Measurements from ENCODE around the gene NFATC3. TPM values are rescaled to one million over a fixed set of nuclear protein-coding genes. Genes with fewer than 3 reads are reported as not detected.
"Not testable (repeated sequence)": the region's sequence is repeated elsewhere in the genome, so short reads cannot be mapped to it uniquely, and the experiment has no call there.

NFATC3 gene
- total RNA-seq, 1 donor from 2014 or later = 24.7 TPM

DNA sequence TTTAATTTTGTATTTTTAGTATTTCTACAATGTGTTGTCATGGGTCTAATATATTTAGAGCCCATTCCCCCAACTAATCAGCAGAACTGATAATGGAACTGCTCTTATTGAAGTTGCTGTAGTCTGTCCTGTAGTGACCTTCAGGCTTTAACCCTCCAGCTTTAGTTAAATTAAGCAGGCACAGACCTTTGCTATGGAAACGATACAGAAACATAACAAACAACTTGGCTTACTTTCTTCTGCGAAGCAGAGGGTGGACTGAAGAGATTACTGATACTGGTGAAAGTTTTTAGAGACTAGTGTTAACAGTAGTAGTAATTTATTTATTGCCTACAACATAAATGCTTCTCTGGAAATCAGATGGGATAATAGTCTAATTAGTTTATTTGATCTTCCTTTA is 61.4 kb downstream of the NFATC3 start:
- intact Hi-C loops (cut with micrococcal nuclease) = no loop called here
- no peak for DNase-seq
- peak; percentile 92 for ATAC-seq

DNA sequence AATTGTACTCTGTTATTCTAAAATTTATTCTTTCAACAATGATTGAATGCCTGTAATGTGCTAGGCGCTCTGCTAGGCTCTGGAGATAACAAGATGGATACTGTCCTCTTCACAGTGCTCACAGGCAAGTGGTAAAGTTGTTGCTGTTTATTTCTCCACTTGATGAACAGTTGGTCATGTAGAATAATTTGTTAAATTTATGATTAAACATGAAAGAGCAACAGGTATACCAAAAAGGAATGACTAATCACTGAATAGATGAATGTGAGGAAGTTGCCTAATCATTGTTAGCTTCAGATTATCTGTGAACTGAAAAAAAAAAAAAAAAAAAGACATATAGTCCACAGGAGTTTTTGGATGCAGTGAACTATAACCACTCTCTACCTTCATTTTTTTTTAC is 62.3 kb downstream of the NFATC3 start:
- intact Hi-C loops (cut with micrococcal nuclease) = no loop called here
- ATAC-seq (no peak), DNase-seq (no peak)

DNA sequence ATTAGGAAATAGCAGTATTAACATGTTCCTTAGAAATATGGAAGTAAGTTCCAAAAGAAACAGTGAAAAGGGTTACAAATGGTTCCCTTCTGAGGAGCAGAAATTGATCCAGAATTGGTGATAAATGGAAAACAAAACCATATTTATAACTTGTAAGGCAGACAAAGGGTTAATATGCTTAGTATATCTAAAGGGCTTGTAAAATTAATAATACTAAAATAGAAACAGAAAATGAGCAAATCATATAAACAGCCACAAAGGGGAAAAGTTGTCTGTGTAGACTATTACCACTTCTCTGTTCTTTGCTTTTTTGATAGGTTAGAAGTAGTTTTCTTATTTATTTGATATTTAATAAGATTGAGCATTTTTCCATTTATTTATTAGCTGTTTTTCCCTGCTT is 64.4 kb downstream of the NFATC3 start:
- DNase-seq = no peak
- intact Hi-C loops (cut with micrococcal nuclease) = no loop called here
- ATAC-seq = no peak

DNA sequence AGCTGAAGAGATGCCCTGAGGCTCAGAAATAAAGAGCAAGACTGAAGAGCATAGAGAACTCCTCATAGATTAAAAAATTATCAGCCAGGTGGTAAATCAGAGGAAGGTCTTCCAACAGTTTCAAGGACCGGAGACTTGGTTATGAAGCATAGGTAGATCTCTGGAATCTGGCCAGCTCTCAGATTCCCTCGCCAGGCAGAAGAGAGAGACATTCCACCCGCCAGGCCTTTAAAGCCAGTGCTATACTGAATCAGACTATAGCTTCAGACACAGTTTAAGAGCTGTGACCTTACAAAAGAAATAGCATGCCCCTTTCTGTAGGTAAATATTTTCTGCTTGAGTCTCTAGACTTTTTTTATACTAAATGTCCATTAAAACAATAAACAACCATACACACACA is 70.3 kb downstream of the NFATC3 start:
- DNase-seq (no peak), ATAC-seq (no peak)
- intact Hi-C loops (cut with micrococcal nuclease) = no loop called here

DNA sequence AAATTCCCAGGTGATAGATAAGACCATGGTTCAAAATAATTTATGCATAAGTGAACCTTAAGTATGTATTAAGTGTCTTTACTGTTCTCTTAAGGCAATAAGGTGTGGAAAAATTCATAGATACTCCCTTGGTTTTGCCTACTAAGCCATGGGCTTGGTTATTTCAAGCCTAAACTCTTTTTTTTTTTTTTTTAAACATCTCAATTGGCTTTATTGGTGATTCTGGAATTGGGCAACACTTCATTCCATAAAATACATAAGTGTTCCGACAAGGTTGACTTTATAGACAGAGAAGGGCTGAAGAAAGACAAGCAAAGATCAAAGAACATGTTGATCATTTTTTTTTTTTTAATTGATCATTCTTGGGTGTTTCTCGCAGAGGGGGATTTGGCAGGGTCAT is 77.2 kb downstream of the NFATC3 start:
- intact Hi-C loops (cut with micrococcal nuclease) = no loop called here
- ATAC-seq (no peak), DNase-seq (no peak)

GRCh38 chr16:68163275-68163674 is 78.1 kb downstream of the NFATC3 start:
- ATAC-seq; intact Hi-C loops (cut with micrococcal nuclease); DNase-seq: not testable (repeated sequence)

- ATAC-seq (no peak), DNase-seq (no peak)
- intact Hi-C loops (cut with micrococcal nuclease) = no loop called here
Observed at GRCh38 chr16:68166264-68166663, 81.1 kb downstream of the NFATC3 start.

DNA sequence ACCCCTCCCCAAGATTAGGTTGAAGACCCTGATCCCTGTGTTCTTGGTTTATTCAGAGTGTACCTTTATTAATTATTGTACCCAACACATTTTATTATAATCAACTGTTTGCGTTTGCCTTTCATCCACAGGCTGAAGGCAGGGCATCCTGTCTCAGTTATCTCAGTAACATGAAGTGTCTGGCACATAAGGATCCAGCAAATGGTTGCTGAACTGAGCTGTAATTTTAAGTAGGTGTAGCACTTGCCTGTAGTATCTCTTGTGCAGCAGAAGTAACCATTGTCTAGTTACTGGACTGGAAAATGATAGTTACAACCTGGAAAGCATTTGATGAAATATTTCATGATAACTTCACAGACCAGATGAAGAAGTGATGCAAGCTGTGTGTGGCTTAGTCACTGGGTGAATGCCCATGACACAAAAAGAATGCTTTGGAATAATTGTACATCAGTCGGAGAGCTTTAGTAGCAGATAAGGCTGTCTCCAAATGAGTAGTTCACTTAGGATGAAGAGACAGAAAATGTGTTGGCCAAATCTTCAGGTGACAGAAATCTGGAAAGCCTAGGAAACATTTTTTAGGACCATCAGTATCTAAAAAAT is 94.1 kb downstream of the NFATC3 start:
- intact Hi-C loops (cut with micrococcal nuclease) = no loop called here
- ATAC-seq = peak; percentile 65
- DNase-seq = no peak

DNA sequence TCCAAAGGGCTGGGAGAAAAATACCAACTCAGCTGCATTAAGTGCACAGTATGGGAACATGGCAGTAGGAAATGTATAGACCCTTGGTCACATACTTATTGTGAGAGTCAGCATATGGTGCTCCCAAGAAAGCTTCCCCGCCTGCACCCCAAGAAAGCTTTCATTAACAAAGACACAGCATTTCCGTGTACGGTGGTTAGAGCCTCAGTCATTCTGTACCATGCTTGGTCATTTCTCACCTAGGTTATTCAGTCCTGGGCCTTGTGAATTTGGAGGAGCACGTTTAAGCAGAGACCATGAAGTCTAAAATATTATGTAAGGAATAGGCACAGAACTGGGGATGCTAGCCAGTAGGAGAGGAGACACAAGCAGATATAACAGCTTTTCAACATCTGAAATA is 94.7 kb downstream of the NFATC3 start:
- intact Hi-C loops (cut with micrococcal nuclease) = no loop called here
- DNase-seq (no peak), ATAC-seq (no peak)

- DNase-seq (no peak), ATAC-seq (no peak)
- intact Hi-C loops (cut with micrococcal nuclease) = no loop called here
Observed at GRCh38 chr16:68183046-68183445, 97.9 kb downstream of the NFATC3 start.

GRCh38 chr16:68186877-68187276 is 101.7 kb downstream of the NFATC3 start:
- ATAC-seq (no peak), DNase-seq (no peak)
- intact Hi-C loops (cut with micrococcal nuclease) = no loop called here

DNA sequence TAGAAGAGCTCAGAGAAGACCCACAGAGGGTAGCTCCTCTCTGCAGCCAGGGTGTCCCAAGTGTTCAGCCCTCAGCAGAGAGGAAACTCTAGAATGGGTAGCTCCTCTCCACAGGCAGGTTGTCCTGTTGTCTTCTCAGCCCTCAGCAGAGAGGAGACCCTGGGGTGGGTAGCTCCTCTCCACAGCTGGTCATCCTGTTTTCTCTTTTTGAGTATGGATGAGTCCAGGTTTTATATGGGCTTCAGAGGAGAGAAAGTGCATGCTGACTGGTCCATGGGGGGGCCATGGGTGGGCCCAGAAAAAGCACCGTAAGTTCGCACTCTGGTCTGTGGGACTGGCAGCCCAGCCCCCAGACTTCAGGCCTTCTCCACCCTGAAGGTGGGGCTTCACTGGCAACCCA is 102.3 kb downstream of the NFATC3 start:
- intact Hi-C loops (cut with micrococcal nuclease) = no loop called here
- DNase-seq = no peak
- no peak for ATAC-seq

DNA sequence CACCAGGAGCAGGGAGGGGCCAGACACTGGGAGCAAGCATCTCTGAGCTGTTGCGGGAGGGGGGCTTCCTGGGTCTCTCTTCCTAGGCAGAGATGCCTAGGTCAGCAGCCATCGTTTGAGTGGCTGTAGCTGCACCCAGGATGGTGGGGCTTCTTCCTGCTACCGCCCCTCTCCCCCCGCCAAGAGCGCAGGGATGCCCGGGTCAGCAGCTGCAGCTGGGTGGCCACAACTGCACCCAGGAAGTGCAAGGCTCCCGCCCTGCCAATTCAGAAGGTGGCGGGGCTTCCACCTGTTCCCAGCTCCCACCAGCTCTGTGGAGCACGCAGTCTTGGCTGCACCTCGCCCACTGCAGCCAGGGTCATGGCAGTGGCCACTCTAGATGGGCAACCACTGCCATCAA is 103.0 kb downstream of the NFATC3 start:
- ATAC-seq (no peak), DNase-seq (no peak)
- intact Hi-C loops (cut with micrococcal nuclease) = no loop called here

- intact Hi-C loops (cut with micrococcal nuclease) = no loop called here
- ATAC-seq = no peak
- DNase-seq = no peak
Observed at GRCh38 chr16:68190081-68190480, 104.9 kb downstream of the NFATC3 start.

DNA sequence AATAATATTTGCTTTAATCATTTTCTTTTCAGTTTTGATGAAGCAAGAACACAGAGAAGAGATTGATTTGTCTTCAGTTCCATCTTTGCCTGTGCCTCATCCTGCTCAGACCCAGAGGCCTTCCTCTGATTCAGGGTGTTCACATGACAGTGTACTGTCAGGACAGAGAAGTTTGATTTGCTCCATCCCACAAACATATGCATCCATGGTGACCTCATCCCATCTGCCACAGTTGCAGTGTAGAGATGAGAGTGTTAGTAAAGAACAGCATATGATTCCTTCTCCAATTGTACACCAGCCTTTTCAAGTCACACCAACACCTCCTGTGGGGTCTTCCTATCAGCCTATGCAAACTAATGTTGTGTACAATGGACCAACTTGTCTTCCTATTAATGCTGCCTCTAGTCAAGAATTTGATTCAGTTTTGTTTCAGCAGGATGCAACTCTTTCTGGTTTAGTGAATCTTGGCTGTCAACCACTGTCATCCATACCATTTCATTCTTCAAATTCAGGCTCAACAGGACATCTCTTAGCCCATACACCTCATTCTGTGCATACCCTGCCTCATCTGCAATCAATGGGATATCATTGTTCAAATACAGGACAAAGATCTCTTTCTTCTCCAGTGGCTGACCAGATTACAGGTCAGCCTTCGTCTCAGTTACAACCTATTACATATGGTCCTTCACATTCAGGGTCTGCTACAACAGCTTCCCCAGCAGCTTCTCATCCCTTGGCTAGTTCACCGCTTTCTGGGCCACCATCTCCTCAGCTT is 105.8 kb downstream of the NFATC3 start:
- intact Hi-C loops (cut with micrococcal nuclease) = no loop called here
- DNase-seq = no peak

DNA sequence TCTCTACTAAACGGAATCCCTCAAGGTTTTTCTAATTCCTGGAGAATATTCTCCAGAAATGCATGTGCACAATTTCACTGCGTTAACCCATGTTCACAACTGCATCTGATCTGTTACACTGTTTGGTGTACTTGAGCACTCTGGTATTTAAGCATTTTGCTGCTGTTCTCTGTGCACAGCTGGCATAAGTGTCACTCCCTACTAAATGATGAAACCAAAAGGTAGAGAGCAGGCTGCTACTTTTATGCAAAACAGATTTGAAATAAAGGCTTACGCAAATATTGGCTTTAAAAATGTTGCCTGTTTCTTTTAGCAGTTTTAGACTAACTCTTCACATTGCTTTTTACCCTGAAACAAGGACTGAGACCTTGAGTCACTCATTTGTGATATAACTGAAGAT is 109.1 kb downstream of the NFATC3 start:
- intact Hi-C loops (cut with micrococcal nuclease) = no loop called here
- ATAC-seq (no peak), DNase-seq (no peak)

More for the DNA sequence above, 105.8 kb downstream of the NFATC3 start:
- no peak for ATAC-seq

DNA sequence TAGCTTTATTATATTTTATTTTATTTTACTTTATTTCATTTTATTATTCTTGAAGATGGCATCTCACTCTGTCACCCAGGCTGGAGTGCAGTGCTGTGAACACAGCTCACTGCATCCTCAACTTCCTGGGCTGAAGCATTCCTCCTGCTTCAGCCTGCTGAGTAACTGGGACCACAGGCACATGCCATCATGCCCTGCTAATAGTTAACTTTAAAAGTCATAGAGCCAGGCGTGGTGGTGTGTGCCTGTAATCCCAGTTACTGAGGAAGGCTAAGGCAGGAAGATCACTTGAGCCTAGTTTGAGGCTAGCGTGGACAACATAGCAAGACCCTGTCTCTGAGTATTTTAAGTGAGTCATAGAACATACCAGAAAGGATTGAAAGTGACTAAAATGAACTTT is 112.1 kb downstream of the NFATC3 start:
- ATAC-seq = no peak
- intact Hi-C loops (cut with micrococcal nuclease) = no loop called here
- DNase-seq = no peak

GRCh38 chr16:68200088-68200783 is 115.1 kb downstream of the NFATC3 start:
- DNase-seq (no peak), ATAC-seq (no peak)
- intact Hi-C loops (cut with micrococcal nuclease) = no loop called here

DNA sequence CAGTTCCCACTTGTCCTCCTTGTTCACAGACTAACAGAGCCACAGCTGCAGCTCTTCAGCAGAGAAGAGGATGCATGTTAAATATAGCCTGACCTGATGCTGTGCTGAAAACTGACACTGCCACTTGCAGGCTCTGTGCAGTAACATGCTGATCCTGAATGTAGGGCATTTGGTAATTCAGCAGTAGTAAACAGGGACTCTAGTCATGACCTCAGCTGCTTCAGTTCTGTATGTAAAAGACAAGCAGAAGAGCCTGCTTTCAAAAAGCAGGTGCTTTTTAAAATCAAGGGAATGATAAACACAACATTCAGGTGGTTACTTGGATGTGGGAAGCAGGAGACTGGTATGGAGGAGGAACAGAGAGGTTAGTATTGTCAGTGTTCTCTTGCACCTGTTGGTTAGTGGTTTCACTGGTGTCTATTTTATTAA is 116.9 kb downstream of the NFATC3 start:
- DNase-seq (no peak), ATAC-seq (peak; percentile 96)
- intact Hi-C loops (cut with micrococcal nuclease) = no loop called here

- DNase-seq (no peak), ATAC-seq (no peak)
- intact Hi-C loops (cut with micrococcal nuclease) = no loop called here
Observed at GRCh38 chr16:68206245-68206644, 121.1 kb downstream of the NFATC3 start.

DNA sequence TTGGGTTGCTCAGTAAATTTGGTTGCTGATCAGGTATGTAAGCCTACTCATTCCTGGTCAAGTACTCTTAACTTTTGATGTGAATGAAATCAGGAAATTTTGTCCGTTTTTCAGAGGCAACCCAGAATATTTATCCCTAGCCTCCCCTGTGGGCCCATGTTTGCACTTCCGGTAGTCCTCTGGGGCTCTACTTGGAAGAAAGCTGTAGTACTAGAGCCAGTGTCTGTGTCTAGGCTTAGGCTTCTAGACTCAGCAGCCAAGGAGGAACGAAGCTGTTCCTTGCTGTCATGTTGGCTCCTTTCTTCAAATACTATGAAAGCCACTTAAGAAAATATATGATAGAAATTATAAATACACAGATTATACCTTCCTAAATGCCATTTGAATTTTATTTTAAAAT is 129.6 kb downstream of the NFATC3 start:
- intact Hi-C loops (cut with micrococcal nuclease) = no loop called here
- ATAC-seq (peak; percentile 75), DNase-seq (no peak)

Data from left ventricle myocardium superior (tissue), 1 donor.